Gastroesophageal sphincter (tissue), 3 donors: ENCODE results near the gene RBBP8NL.

ENCODE experiments used
- POLR2A ChIP-seq, 2 donors: fragments of 450-650 bp; IDR thresholded peaks; one replicate each; pipeline ENCODE4 v1.6.1; 2017; ENCODE audit warnings: antibody characterized with exemption in 2 of 2, mild to moderate bottlenecking in 2 of 2, moderate library complexity in 1 of 2
- TF ChIP-seq, protein P1 (sequence below), 4 experiments: fragments of 200-600 bp in 2 of 4; fragments of 450-650 bp in 2 of 4; sonication (generic) in 1 of 4; IDR thresholded peaks; one replicate each; pipeline ENCODE4 v1.5.1; 2017 to 2019; ENCODE audit warnings: antibody characterized with exemption in 4 of 4, mild to moderate bottlenecking in 2 of 4, moderate library complexity in 2 of 4

DNA sequence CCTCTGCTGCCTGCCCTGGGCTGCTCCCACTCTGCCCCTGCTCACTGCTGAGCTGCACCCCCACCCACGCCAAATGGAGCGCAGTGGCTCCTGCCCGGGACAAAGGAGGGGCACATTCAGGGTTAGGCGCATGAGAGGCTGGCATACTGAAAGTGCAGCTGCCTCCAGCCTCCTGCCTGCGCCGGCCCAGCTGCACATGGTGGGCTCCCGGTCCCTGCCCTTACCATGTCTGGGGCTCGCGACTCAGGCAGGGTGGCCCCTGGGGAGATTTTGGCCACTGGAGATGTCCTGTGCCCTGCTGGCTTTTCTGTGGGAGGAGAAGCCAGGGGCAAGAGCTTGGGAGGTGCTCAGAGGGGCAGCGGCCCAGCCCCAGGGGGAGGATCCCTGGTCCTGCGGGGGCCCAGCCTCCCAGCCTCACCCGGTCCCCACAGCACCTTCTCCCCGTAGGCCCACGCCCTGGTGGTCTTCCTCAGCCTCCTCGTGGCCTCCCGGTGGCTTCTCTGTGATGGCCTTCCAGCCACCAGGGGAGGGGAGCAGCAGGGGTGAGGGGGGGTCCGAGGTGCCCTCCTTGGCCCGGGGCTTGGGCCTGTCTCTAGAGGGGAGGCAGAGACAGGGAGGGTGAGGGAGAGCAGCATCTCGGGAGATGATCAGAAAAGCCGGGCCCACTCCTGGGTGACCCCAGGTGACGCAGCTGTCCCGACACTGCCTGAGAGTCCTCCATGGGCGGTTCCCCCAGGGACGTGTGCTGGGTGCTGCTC, 11.8 kb downstream of the RBBP8NL start:
- TF ChIP-seq, protein P1, sequence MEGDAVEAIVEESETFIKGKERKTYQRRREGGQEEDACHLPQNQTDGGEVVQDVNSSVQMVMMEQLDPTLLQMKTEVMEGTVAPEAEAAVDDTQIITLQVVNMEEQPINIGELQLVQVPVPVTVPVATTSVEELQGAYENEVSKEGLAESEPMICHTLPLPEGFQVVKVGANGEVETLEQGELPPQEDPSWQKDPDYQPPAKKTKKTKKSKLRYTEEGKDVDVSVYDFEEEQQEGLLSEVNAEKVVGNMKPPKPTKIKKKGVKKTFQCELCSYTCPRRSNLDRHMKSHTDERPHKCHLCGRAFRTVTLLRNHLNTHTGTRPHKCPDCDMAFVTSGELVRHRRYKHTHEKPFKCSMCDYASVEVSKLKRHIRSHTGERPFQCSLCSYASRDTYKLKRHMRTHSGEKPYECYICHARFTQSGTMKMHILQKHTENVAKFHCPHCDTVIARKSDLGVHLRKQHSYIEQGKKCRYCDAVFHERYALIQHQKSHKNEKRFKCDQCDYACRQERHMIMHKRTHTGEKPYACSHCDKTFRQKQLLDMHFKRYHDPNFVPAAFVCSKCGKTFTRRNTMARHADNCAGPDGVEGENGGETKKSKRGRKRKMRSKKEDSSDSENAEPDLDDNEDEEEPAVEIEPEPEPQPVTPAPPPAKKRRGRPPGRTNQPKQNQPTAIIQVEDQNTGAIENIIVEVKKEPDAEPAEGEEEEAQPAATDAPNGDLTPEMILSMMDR (IDR thresholded peaks at IDR 0.05), result no peak
- TF ChIP-seq POLR2A (IDR thresholded peaks at IDR 0.05), result no peak
